GM18873 (cell line): ENCODE measurements around the gene KRTAP5-11.
"Not testable (repeated sequence)": the region's sequence is repeated elsewhere in the genome, so short reads cannot be mapped to it uniquely, and the experiment has no call there.

Source experiments
- ATAC-seq: cut with Tn5 transposase; IDR thresholded peaks from one replicate; pipeline ENCODE4 v1.9.1; 2021; ENCODE audit warnings: mild to moderate bottlenecking, moderate library complexity, moderate number of reproducible peaks; ENCODE audit not compliant: unreplicated experiment, low FRiP score

Gene KRTAP5-11

GRCh38 chr11:71582309-71582895 lies at the start of gene KRTAP5-11:
KRTAP5-11 (minus strand) TSS chr11:71582875; CDS start chr11:71582837, 38 bp downstream.
- ATAC-seq, result no peak

GRCh38 chr11:71631551-71631950 lies 48.9 kb upstream of the KRTAP5-11 start:
- not testable (repeated sequence) for ATAC-seq

GRCh38 chr11:71630071-71630470 lies 47.4 kb upstream of the KRTAP5-11 start:
- ATAC-seq, result not testable (repeated sequence)

GRCh38 chr11:71628943-71629342 lies 46.3 kb upstream of the KRTAP5-11 start:
- ATAC-seq, result not testable (repeated sequence)

- not testable (repeated sequence) for ATAC-seq
These were observed 40.6 kb upstream of the KRTAP5-11 start for GRCh38 chr11:71623226-71623625.

- not testable (repeated sequence) for ATAC-seq
These were observed 39.9 kb upstream of the KRTAP5-11 start for GRCh38 chr11:71622561-71622960.

- ATAC-seq, result not testable (repeated sequence)
These were observed 32.3 kb upstream of the KRTAP5-11 start for GRCh38 chr11:71615003-71615402.

GRCh38 chr11:71614366-71614917 lies 31.8 kb upstream of the KRTAP5-11 start:
- not testable (repeated sequence) for ATAC-seq

- not testable (repeated sequence) for ATAC-seq
These were observed 31.3 kb upstream of the KRTAP5-11 start for GRCh38 chr11:71613931-71614330.

- ATAC-seq, result not testable (repeated sequence)
These were observed 28.7 kb upstream of the KRTAP5-11 start for GRCh38 chr11:71611218-71611910.

GRCh38 chr11:71608272-71608671 lies 25.6 kb upstream of the KRTAP5-11 start:
- not testable (repeated sequence) for ATAC-seq

- ATAC-seq, result not testable (repeated sequence)
These were observed 25.0 kb upstream of the KRTAP5-11 start for GRCh38 chr11:71607520-71608216.

- not testable (repeated sequence) for ATAC-seq
These were observed 24.3 kb upstream of the KRTAP5-11 start for GRCh38 chr11:71606853-71607519.

GRCh38 chr11:71604798-71605488 lies 22.3 kb upstream of the KRTAP5-11 start:
- not testable (repeated sequence) for ATAC-seq

GRCh38 chr11:71603221-71603620 lies 20.5 kb upstream of the KRTAP5-11 start:
- ATAC-seq, result not testable (repeated sequence)

- ATAC-seq, result not testable (repeated sequence)
These were observed 6.9 kb upstream of the KRTAP5-11 start for GRCh38 chr11:71589546-71589920.

- not testable (repeated sequence) for ATAC-seq
These were observed 6.3 kb upstream of the KRTAP5-11 start for GRCh38 chr11:71588822-71589545.

- not testable (repeated sequence) for ATAC-seq
These were observed 5.6 kb upstream of the KRTAP5-11 start for GRCh38 chr11:71588314-71588713.

GRCh38 chr11:71585673-71586072 lies 3.0 kb upstream of the KRTAP5-11 start:
- ATAC-seq, result not testable (repeated sequence)
